Activated naive CD8-positive, alpha-beta T cell treated with anti-CD3 and anti-CD28 coated beads, Interleukin-2, amount 50 U/mL, for 24 hours (primary cell): ENCODE measurements around the gene CHIA.

ENCODE experiments used
- ATAC-seq: fragments of 150-1000 bp; cut with Tn5 transposase; one replicate; pipeline ENCODE4 v1.10.0; 2021
- DNase-seq: peaks from one replicate; pipeline ENCODE4 v3.0.0; 2021
- H3K27ac Mint-ChIP-seq: one replicate; pipeline ENCODE4 v1.8.0; 2021; ENCODE audit warnings: mild to moderate bottlenecking, mixed read lengths
- H3K27me3 Mint-ChIP-seq: one replicate; pipeline ENCODE4 v1.8.0; 2021; ENCODE audit warnings: mixed read lengths
- H3K36me3 Mint-ChIP-seq: one replicate; pipeline ENCODE4 v1.8.0; 2021; ENCODE audit warnings: low read depth, mixed read lengths
- H3K4me1 Mint-ChIP-seq: one replicate; pipeline ENCODE4 v1.8.0; 2021; ENCODE audit warnings: mixed read lengths
- H3K4me3 Mint-ChIP-seq: one replicate; pipeline ENCODE4 v1.8.0; 2021; ENCODE audit warnings: mild to moderate bottlenecking, moderate library complexity, mixed read lengths
- H3K9me3 Mint-ChIP-seq: one replicate; pipeline ENCODE4 v1.8.0; 2021; ENCODE audit warnings: mixed read lengths

The CHIA gene

DNA sequence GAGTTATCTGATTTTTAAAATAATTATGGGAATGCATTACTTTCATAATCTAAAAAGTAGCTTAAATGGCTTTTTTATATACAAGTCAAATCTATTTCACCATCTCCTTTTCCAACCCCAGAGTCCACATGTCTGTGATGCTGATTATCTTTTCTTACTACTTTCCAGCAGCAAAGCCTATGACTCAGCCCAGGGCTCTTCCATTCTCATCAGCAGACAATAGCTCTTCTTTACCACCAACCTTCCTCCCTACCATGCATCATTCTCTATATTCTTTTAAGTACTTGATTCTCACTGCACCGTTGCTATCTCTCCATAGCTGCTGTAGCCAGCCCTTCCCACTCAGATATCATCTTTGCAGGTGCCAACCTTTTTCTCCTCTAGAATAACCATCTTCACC, 75.6 kb downstream of the CHIA start:
- Mint-ChIP-seq H3K4me1 (no peaks in the 10 kb centered on the region), H3K27me3 (peaks cover 11% of the 10 kb centered on the region), H3K27ac (no peak overlapping the region), H3K4me3 (no peak overlapping the region), H3K9me3 (no peaks in the 10 kb centered on the region), H3K36me3 (no peaks in the 10 kb centered on the region)
- ATAC-seq, result no peak
- no peak for DNase-seq

DNA sequence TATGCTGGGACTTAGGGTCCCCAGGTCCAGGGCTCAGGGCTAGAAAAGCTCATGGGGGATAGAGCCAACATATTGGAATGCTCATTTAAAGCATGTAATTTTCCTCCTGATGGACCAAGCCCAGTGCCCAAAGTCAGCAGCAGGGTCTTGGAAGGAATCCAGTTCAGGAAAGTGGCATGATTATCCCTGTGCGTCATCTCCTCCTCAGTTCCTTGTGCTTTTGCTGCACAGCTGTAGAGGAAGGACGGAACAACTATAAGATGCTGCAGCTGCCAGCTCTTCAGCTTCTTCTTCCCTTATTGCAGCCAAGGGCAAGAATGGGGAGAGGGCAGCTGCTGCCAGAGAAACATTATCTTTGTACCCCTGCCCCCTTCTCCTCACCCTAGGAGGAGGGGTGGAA, 78.5 kb downstream of the CHIA start:
- Mint-ChIP-seq H3K4me3 (no peak overlapping the region), H3K4me1 (no peaks in the 10 kb centered on the region), H3K36me3 (no peaks in the 10 kb centered on the region), H3K27ac (no peak overlapping the region), H3K27me3 (peaks cover 15% of the 10 kb centered on the region), H3K9me3 (no peaks in the 10 kb centered on the region)
- DNase-seq, result no peak
- ATAC-seq, result no peak

DNA sequence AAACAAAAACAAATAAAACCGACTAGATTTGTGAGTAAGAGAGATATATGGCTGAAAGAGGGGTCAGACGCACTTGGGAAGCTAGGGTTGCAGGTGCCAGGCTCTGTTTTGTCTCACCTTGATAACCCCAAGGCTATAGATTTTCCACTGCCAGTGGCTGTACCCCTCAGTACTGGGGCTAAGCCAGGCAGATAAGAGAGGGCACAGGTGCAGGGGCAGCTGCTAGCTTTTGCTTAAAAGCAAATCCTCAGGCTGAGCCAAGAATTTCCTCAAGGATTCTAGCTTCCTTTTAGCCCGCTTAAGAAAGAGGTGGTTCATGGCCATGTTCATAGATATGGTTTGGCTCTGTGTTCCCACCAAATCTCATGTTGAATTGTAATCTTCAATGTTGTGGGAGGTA, 79.0 kb downstream of the CHIA start:
- Mint-ChIP-seq H3K27ac (no peak overlapping the region), H3K27me3 (peaks cover 20% of the 10 kb centered on the region), H3K4me1 (no peaks in the 10 kb centered on the region), H3K36me3 (no peaks in the 10 kb centered on the region), H3K4me3 (no peak overlapping the region), H3K9me3 (no peaks in the 10 kb centered on the region)
- ATAC-seq (no peak), DNase-seq (no peak)
